GM12892 (cell line): Measurements from ENCODE around the gene DDX56.
"Not testable (repeated sequence)": the region's sequence is repeated elsewhere in the genome, so short reads cannot be mapped to it uniquely, and the experiment has no call there.

ENCODE experiments used
- DNase-seq: peaks from one replicate; pipeline ENCODE4 v3.0.0; 2011; ENCODE audit not compliant: insufficient read length
- FAIRE-seq: peaks from 2 replicates; lab custom pipeline; 2011; peaks lifted over from hg19 to GRCh38; lab: Jason Lieb, UNC
- POLR2A ChIP-seq: IDR thresholded peaks from 2 replicates; pipeline ENCODE4 v1.6.1; 2011; ENCODE audit warnings: low read depth, low read length, control low read depth
- POLR2AphosphoS5 ChIP-seq: IDR thresholded peaks from 2 replicates; pipeline ENCODE4 v1.6.1; 2011; ENCODE audit warnings: low read depth, low read length, control low read depth
- TAF1 ChIP-seq: IDR thresholded peaks from 2 replicates; pipeline ENCODE4 v1.6.1; 2011; ENCODE audit warnings: low read depth, mild to moderate bottlenecking, control low read depth, low read length, borderline replicate concordance

Gene DDX56

GRCh38 chr7:44615149-44615611, 41.5 kb upstream of the DDX56 start:
- DNase-seq (no peak), FAIRE-seq (no peak)
- TF ChIP-seq TAF1 (no peak), POLR2AphosphoS5 (no peak), POLR2A (no peak)

- no peak for DNase-seq
- no peak for FAIRE-seq
- TF ChIP-seq TAF1, result no peak
- TF ChIP-seq POLR2A, result no peak
- TF ChIP-seq POLR2AphosphoS5, result no peak
Observed at GRCh38 chr7:44609829-44610228, 36.1 kb upstream of the DDX56 start.

GRCh38 chr7:44608916-44609648, 35.4 kb upstream of the DDX56 start:
- DNase-seq (no peak), FAIRE-seq (no peak)
- TF ChIP-seq POLR2A, result no peak
- no peak for TF ChIP-seq TAF1
- TF ChIP-seq POLR2AphosphoS5, result no peak

GRCh38 chr7:44607141-44608068, 33.7 kb upstream of the DDX56 start:
- DNase-seq (no peak), FAIRE-seq (no peak)
- TF ChIP-seq POLR2A (no peak), TAF1 (no peak), POLR2AphosphoS5 (no peak)

- peak; percentile 92 for TF ChIP-seq POLR2A
- peak; percentile 40; the same call in 1 of the 2 replicates for TF ChIP-seq TAF1
- peak; percentile 91 for TF ChIP-seq POLR2AphosphoS5
- peak; percentile 99 for FAIRE-seq
- DNase-seq, result peak; percentile 96
Observed at GRCh38 chr7:44606341-44607140, 32.8 kb upstream of the DDX56 start, which contains the start of gene OGDH. TSS of gene OGDH (plus strand) at chr7:44606627. CDS start at chr7:44624344, 17,717 bp downstream.

GRCh38 chr7:44604941-44605340, 31.2 kb upstream of the DDX56 start:
- DNase-seq, result no peak
- no peak for TF ChIP-seq TAF1
- TF ChIP-seq POLR2AphosphoS5, result no peak
- TF ChIP-seq POLR2A, result no peak
- no peak for FAIRE-seq

- DNase-seq (no peak), FAIRE-seq (no peak)
Observed at GRCh38 chr7:44603193-44603592, 29.5 kb upstream of the DDX56 start.

GRCh38 chr7:44602576-44602910, 28.8 kb upstream of the DDX56 start:
- TF ChIP-seq TAF1 (no peak), POLR2A (no peak)
- FAIRE-seq, result no peak

More at GRCh38 chr7:44603193-44603592, 29.5 kb upstream of the DDX56 start:
- TF ChIP-seq TAF1 (no peak), POLR2AphosphoS5 (no peak), POLR2A (no peak)

GRCh38 chr7:44599222-44599621, 25.5 kb upstream of the DDX56 start:
- TF ChIP-seq TAF1 (no peak), POLR2AphosphoS5 (no peak), POLR2A (no peak)
- FAIRE-seq, result no peak
- DNase-seq, result no peak

More at GRCh38 chr7:44602576-44602910, 28.8 kb upstream of the DDX56 start:
- DNase-seq, result no peak

GRCh38 chr7:44597181-44597580, 23.5 kb upstream of the DDX56 start:
- not testable (repeated sequence) for DNase-seq, FAIRE-seq

- DNase-seq (no peak), FAIRE-seq (no peak)
- no peak for TF ChIP-seq TAF1
- TF ChIP-seq POLR2A, result no peak
- no peak for TF ChIP-seq POLR2AphosphoS5
Observed at GRCh38 chr7:44595934-44596635, 22.4 kb upstream of the DDX56 start.
